ENCODE data around the gene FAM20C.
"Not testable (repeated sequence)": the region's sequence is repeated elsewhere in the genome, so short reads cannot be mapped to it uniquely, and the experiment has no call there.

The FAM20C gene

GRCh38 chr7:297141-297540 is 104.8 kb downstream of the FAM20C start:
- not testable (repeated sequence) for DNase-seq

- no peak for DNase-seq
Observed at GRCh38 chr7:297611-298374, 105.4 kb downstream of the FAM20C start.

GRCh38 chr7:298375-298702 is 106.0 kb downstream of the FAM20C start:
- DNase-seq: no peak

GRCh38 chr7:298743-299142 is 106.4 kb downstream of the FAM20C start:
- DNase-seq: no peak

GRCh38 chr7:299169-299568 is 106.8 kb downstream of the FAM20C start:
- DNase-seq: no peak

- no peak for DNase-seq
Observed at GRCh38 chr7:299628-300027, 107.3 kb downstream of the FAM20C start.

GRCh38 chr7:300048-300447 is 107.7 kb downstream of the FAM20C start:
- no peak for DNase-seq

- DNase-seq: no peak
Observed at GRCh38 chr7:300546-301290, 108.3 kb downstream of the FAM20C start.

GRCh38 chr7:301291-302053 is 109.1 kb downstream of the FAM20C start:
- no peak for DNase-seq

GRCh38 chr7:302054-302992 is 110.0 kb downstream of the FAM20C start:
- no peak for DNase-seq

GRCh38 chr7:303425-303824 is 111.1 kb downstream of the FAM20C start:
- no peak for DNase-seq

- DNase-seq: no peak
Observed at GRCh38 chr7:303884-304573, 111.7 kb downstream of the FAM20C start.

- DNase-seq: no peak
Observed at GRCh38 chr7:304574-305409, 112.4 kb downstream of the FAM20C start.

- DNase-seq: no peak
Observed at GRCh38 chr7:305410-306151, 113.2 kb downstream of the FAM20C start.

- no peak for DNase-seq
Observed at GRCh38 chr7:307970-308369, 115.6 kb downstream of the FAM20C start.

- no peak for DNase-seq
Observed at GRCh38 chr7:309586-310228, 117.3 kb downstream of the FAM20C start.

Data from hematopoietic multipotent progenitor cell treated with erythropoietin and hydrocortisone succinate and interleukin-3 and kit ligand, for 8 days (in vitro differentiated cells).